Fibroblast of lung (primary cell): Measurements from ENCODE around the gene SYTL1. TPM values are rescaled to one million over a fixed set of nuclear protein-coding genes. Genes with fewer than 3 reads are reported as not detected.

ENCODE experiments used
- DNase-seq, 2 donors: peaks; one replicate each; pipeline versions ENCODE4 v3.0.0 to v3.0.0-alpha.2; 2010; ENCODE audit warnings: low read depth in 2 of 2
- H2AFZ ChIP-seq: 2 replicates; pipeline ENCODE4 v1.5.1; 2012; ENCODE audit warnings: low read length, control low read depth, inconsistent platforms
- H3K27ac ChIP-seq: 2 replicates; pipeline ENCODE4 v1.5.1; 2011; ENCODE audit warnings: low read length, control low read depth; ENCODE audit not compliant: insufficient read depth
- H3K27me3 ChIP-seq: 2 replicates; pipeline ENCODE4 v1.5.1; 2011; ENCODE audit warnings: mild to moderate bottlenecking, low read length; ENCODE audit not compliant: control insufficient read depth, insufficient read depth
- H3K36me3 ChIP-seq: 2 replicates; pipeline ENCODE4 v1.5.1; 2011; ENCODE audit warnings: low read length; ENCODE audit not compliant: control insufficient read depth, insufficient read depth
- H3K4me1 ChIP-seq: 2 replicates; pipeline ENCODE4 v1.5.1; 2011; ENCODE audit warnings: low read length; ENCODE audit not compliant: control insufficient read depth, insufficient read depth; ENCODE audit errors: extremely low read depth
- H3K4me2 ChIP-seq: 2 replicates; pipeline ENCODE4 v1.5.1; 2011; ENCODE audit warnings: low read length, control low read depth; ENCODE audit not compliant: insufficient read depth; ENCODE audit errors: extremely low read depth
- H3K4me3 ChIP-seq, 4 experiments: fragments of 200-600 bp in 1 of 4; sonication (generic) in 1 of 4; replicated peaks in 1 of 4; 2 replicates each; pipeline ENCODE4 v1.5.1; 2011 to 2016; ENCODE audit warnings: low read length in 4 of 4, low read depth in 3 of 4, mild to moderate bottlenecking in 3 of 4, control low read depth in 2 of 4, inconsistent platforms in 1 of 4, mixed read lengths in 1 of 4; ENCODE audit not compliant: insufficient read depth in 1 of 4; ENCODE audit errors: control extremely low read depth in 1 of 4
- H3K79me2 ChIP-seq: 2 replicates; pipeline ENCODE4 v1.5.1; 2012; ENCODE audit warnings: mild to moderate bottlenecking, low read length, inconsistent platforms; ENCODE audit not compliant: control insufficient read depth, insufficient read depth
- H3K9ac ChIP-seq: 2 replicates; pipeline ENCODE4 v1.5.1; 2011; ENCODE audit warnings: mild to moderate bottlenecking, low read length, control low read depth; ENCODE audit not compliant: insufficient read depth
- H3K9me3 ChIP-seq: 2 replicates; pipeline ENCODE4 v1.5.1; 2012; ENCODE audit warnings: low read depth, low read length; ENCODE audit not compliant: control insufficient read depth, insufficient read depth
- H4K20me1 ChIP-seq: 2 replicates; pipeline ENCODE4 v1.5.1; 2011; ENCODE audit warnings: low read length; ENCODE audit not compliant: control insufficient read depth, insufficient read depth; ENCODE audit errors: extremely low read depth
- CTCF ChIP-seq, 2 donors: IDR thresholded peaks in 1 of 2; conservative IDR thresholded peaks in 1 of 2; 1 replicate in 1 of 2; 2 replicates in 1 of 2; pipeline ENCODE4 v1.5.1; 2011 to 2012; ENCODE audit warnings: low read length in 2 of 2, control low read depth in 1 of 2, inconsistent platforms in 1 of 2, low read depth in 1 of 2, mild to moderate bottlenecking in 1 of 2
- EZH2 ChIP-seq: IDR thresholded peaks from 2 replicates; pipeline ENCODE4 v1.5.1; 2012; ENCODE audit warnings: low read length, control low read depth, mild to moderate bottlenecking; ENCODE audit errors: missing control alignments
- polyA plus RNA-seq, 2 donors: library from polyadenylated mRNA; depleted of rRNA in 1 of 2; stranded (reverse) in 1 of 2; unstranded in 1 of 2; fragments of >200 nt; gene quantifications; 2 replicates each; pipeline ENCODE4 v1.2.1, GENCODE V29; 2011 to 2012; ENCODE audit warnings: missing spikeins in 1 of 2
- total RNA-seq: library from RNA; depleted of rRNA; stranded (reverse); fragments of >200 nt; gene quantifications from 2 replicates; pipeline ENCODE4 v1.2.1, GENCODE V29; 2014

Gene SYTL1
- total and polyA plus RNA-seq, 2 donors (not counting 1 experiment from before 2014, with no cell fraction given) = 0.02 to 0.17 TPM

- H3K4me2 ChIP-seq = peak overlapping the region; percentile 7
- H4K20me1 ChIP-seq = no peaks in the 10 kb centered on the region
- H3K27ac ChIP-seq = peak overlapping the region; percentile 39
- peaks cover 24% of the 10 kb centered on the region for H3K4me1 ChIP-seq
- no peaks in the 10 kb centered on the region for H3K36me3 ChIP-seq
- no peak for DNase-seq
- peaks cover 7% of the 10 kb centered on the region for H3K79me2 ChIP-seq
- H3K9ac ChIP-seq = no peak overlapping the region
- no peak overlapping the region for H3K4me3 ChIP-seq
- no peaks in the 10 kb centered on the region for H3K9me3 ChIP-seq
- H2AFZ ChIP-seq = no peak overlapping the region
- TF ChIP-seq EZH2 = no peak
- TF ChIP-seq CTCF (conservative IDR thresholded peaks at IDR 0.05 in 1 of 2, IDR thresholded peaks at IDR 0.05 in 1 of 2; ENCODE audit: low read depth in 1 of 2, low read length in 2 of 2) = no peak
- H3K27me3 ChIP-seq = no peaks in the 10 kb centered on the region
Observed at GRCh38 chr1:27394925-27395324, 53.1 kb downstream of the SYTL1 start.

- TF ChIP-seq EZH2 (no peak), CTCF (conservative IDR thresholded peaks at IDR 0.05 in 1 of 2, IDR thresholded peaks at IDR 0.05 in 1 of 2; ENCODE audit: low read depth in 1 of 2, low read length in 2 of 2) (peak; percentile 84 to 85)
- no peak overlapping the region for H3K4me2 ChIP-seq
Observed at GRCh38 chr1:27395441-27396195, 53.8 kb downstream of the SYTL1 start.

GRCh38 chr1:27397110-27397509 lies 55.3 kb downstream of the SYTL1 start:
- Histone ChIP-seq H3K27ac (no peak overlapping the region), H3K9ac (no peak overlapping the region), H3K4me3 (no peak overlapping the region), H4K20me1 (no peaks in the 10 kb centered on the region), H3K4me2 (no peak overlapping the region), H2AFZ (no peak overlapping the region), H3K9me3 (no peaks in the 10 kb centered on the region), H3K36me3 (no peaks in the 10 kb centered on the region), H3K27me3 (no peaks in the 10 kb centered on the region), H3K79me2 (peaks cover 7% of the 10 kb centered on the region), H3K4me1 (peaks cover 18% of the 10 kb centered on the region)
- TF ChIP-seq EZH2 = no peak
- no peak for TF ChIP-seq CTCF (conservative IDR thresholded peaks at IDR 0.05 in 1 of 2, IDR thresholded peaks at IDR 0.05 in 1 of 2; ENCODE audit: low read depth in 1 of 2, low read length in 2 of 2)
- DNase-seq = no peak

More at GRCh38 chr1:27395441-27396195, 53.8 kb downstream of the SYTL1 start:
- H3K9ac ChIP-seq = no peak overlapping the region
- H3K27me3 ChIP-seq = no peaks in the 10 kb centered on the region
- DNase-seq = peak; percentile 35 to 69
- no peaks in the 10 kb centered on the region for H4K20me1 ChIP-seq
- peaks cover 7% of the 10 kb centered on the region for H3K79me2 ChIP-seq
- no peaks in the 10 kb centered on the region for H3K36me3 ChIP-seq
- H3K4me1 ChIP-seq = peaks cover 24% of the 10 kb centered on the region
- H3K4me3 ChIP-seq = no peak overlapping the region
- no peaks in the 10 kb centered on the region for H3K9me3 ChIP-seq
- H2AFZ ChIP-seq = no peak overlapping the region
- H3K27ac ChIP-seq = peak overlapping the region; percentile 39
